Activated CD8-positive, alpha-beta T cell treated with anti-CD3 and anti-CD28 coated beads for 36 hours (primary cell): ENCODE results near the gene CLK2. TPM values are rescaled to one million over a fixed set of nuclear protein-coding genes. Genes with fewer than 3 reads are reported as not detected.
A peak's percentile ranks its signal among the peaks of the same experiment; 100 is the strongest.

ENCODE experiments used
- ATAC-seq: fragments of 200-7000 bp; cut with Tn5 transposase; one replicate; pipeline ENCODE4 v1.10.0; 2021; ENCODE audit warnings: mild to moderate bottlenecking, moderate library complexity
- CTCF ChIA-PET: fragments of 350-600 bp; sonication (Branson Sonifier 250); formaldehyde crosslinking; loops from one replicate; lab custom pipeline; 2021; ENCODE audit warnings: antibody characterized with exemption; lab: Charles Lee
- POLR2A ChIA-PET: fragments of 350-600 bp; sonication (Branson Sonifier 250); formaldehyde crosslinking; loops from one replicate; lab custom pipeline; 2021; ENCODE audit warnings: antibody characterized with exemption; lab: Charles Lee
- DNase-seq: peaks from one replicate; pipeline ENCODE4 v3.0.0-alpha.2; 2020
- H3K27ac Mint-ChIP-seq: one replicate; pipeline ENCODE4 v1.8.0; 2021; ENCODE audit warnings: mild to moderate bottlenecking, mixed read lengths
- H3K27me3 Mint-ChIP-seq: one replicate; pipeline ENCODE4 v1.8.0; 2021; ENCODE audit warnings: mixed read lengths
- H3K36me3 Mint-ChIP-seq: one replicate; pipeline ENCODE4 v1.8.0; 2021; ENCODE audit warnings: low read depth, mixed read lengths
- H3K4me1 Mint-ChIP-seq: one replicate; pipeline ENCODE4 v1.8.0; 2021; ENCODE audit warnings: low read depth, mixed read lengths
- H3K4me3 Mint-ChIP-seq: one replicate; pipeline ENCODE4 v1.8.0; 2021; ENCODE audit warnings: mild to moderate bottlenecking, moderate library complexity, mixed read lengths
- H3K9me3 Mint-ChIP-seq: one replicate; pipeline ENCODE4 v1.8.0; 2021; ENCODE audit warnings: mixed read lengths
- intact Hi-C: fragments of 100-400 bp; cut with micrococcal nuclease; formaldehyde crosslinking; loops from one replicate; pipeline ENCODE4 v1.10.0; 2022
- total RNA-seq, 2 experiments: library from RNA; stranded (reverse); gene quantifications; one replicate each; pipeline ENCODE4 v1.2.3, GENCODE V29; 2021
- TF ChIP-seq, protein P1 (sequence below): fragments of 200-600 bp; IDR thresholded peaks from one replicate; pipeline ENCODE4 v1.8.0; 2022; ENCODE audit warnings: antibody characterized with exemption, mild to moderate bottlenecking

Gene CLK2
- total RNA-seq, 2 experiments from 2014 or later, result 80.6 to 85.4 TPM

DNA sequence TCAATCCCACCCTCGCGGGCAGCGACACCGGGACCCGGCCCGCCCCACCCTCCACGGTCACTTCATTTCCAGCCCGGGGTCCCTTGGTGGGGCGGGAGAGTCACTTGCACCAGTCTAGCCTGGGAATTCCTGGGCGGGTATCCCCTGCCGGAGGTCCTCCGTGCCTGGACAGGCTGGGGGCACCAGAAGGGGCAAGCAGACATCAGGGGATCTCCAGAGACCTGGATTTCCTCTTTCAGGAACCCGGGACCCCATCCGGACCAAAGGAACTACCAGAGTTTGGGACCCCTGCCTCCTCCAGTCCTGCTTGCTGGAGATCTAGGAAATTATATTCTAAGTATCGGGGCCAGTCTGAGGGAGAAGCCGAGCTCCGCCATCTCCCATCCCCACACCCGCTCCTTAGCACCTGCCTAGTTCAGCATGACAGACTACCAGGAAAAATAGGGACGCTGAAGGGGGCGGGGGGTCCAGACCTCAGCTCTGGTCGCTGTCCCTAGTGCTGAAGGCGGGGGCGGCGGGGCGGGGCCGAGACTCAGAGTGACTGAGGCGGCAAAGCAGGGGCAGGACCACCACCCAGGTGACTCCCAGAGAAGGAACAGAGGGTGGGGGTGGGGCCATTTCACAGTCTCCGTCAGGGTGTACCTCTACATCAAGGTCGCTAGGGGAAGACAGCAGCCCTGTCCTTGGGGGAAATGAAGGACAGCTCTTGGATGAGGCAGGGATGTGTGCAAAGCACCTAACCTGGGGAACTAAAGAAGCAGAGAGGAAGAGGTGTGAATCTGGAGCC lies 4.8 kb upstream of the CLK2 start:
- Mint-ChIP-seq H3K9me3 (no peaks in the 10 kb centered on the region), H3K27ac (no peak overlapping the region), H3K27me3 (no peaks in the 10 kb centered on the region), H3K36me3 (no peaks in the 10 kb centered on the region), H3K4me1 (peaks cover 23% of the 10 kb centered on the region), H3K4me3 (peak overlapping the region; percentile 54)
- CTCF ChIA-PET, result interaction anchor here (0.8 to 2.4 kb wide), 7 partner anchors 14 to 50 kb away, joined by 3 to 15 read pairs (median 4); partner anchors contain the start of genes FDPS and RUSC1
- DNase-seq (peak; percentile 92), ATAC-seq (peak; percentile 46)
- POLR2A ChIA-PET, result interaction anchor here (0.7 to 1.6 kb wide), 3 partner anchors 10 to 49 kb away, joined by 3 to 4 read pairs (median 3); no protein-coding TSS in a partner anchor
- intact Hi-C loops, result loop anchor here (5.0 kb wide), 1 partner anchor 44 kb away; the partner anchor contains the start of gene RUSC1
- TF ChIP-seq, protein P1, sequence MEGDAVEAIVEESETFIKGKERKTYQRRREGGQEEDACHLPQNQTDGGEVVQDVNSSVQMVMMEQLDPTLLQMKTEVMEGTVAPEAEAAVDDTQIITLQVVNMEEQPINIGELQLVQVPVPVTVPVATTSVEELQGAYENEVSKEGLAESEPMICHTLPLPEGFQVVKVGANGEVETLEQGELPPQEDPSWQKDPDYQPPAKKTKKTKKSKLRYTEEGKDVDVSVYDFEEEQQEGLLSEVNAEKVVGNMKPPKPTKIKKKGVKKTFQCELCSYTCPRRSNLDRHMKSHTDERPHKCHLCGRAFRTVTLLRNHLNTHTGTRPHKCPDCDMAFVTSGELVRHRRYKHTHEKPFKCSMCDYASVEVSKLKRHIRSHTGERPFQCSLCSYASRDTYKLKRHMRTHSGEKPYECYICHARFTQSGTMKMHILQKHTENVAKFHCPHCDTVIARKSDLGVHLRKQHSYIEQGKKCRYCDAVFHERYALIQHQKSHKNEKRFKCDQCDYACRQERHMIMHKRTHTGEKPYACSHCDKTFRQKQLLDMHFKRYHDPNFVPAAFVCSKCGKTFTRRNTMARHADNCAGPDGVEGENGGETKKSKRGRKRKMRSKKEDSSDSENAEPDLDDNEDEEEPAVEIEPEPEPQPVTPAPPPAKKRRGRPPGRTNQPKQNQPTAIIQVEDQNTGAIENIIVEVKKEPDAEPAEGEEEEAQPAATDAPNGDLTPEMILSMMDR, result peak; percentile 58

DNA sequence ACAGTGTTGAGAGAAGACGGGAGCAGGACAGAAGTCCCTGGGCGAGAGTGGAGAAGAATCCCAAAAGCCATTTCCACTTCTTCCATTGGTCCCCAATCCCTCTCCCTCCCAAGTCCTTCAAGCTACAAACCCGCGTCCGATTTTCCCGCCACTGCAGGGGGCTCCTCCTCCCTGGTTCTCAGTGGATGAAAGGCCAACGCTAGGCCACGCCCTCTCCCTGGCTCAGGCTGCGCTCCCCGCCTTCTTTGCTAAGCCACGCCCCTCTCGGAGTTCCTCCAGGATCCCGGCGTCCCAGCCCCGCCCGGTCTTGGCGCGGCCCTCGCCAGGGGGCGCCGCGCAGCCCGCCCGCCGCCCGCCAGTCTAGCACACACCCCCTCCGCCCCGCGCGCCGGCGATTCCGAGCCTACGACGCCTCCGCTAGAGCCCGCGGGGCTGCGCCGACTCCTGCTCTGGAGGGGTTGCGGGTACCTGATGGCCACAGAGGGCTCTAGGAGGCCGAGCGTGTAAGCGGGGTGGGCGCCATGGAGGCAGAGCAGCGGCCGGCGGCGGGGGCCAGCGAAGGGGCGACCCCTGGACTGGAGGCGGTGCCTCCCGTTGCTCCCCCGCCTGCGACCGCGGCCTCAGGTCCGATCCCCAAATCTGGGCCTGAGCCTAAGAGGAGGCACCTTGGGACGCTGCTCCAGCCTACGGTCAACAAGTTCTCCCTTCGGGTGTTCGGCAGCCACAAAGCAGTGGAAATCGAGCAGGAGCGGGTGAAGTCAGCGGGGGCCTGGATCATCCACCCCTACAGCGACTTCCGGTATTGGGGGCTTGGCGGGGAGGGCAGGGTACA lies 4.0 kb upstream of the CLK2 start, which contains the start of gene HCN3:
TSS of gene HCN3 (plus strand) at position 394 of the 832 bp plus-strand sequence. CDS start at position 522, 128 bp downstream.
- Mint-ChIP-seq H3K27me3 (no peaks in the 10 kb centered on the region), H3K4me3 (peak within 1 kb of the TSS; percentile 54), H3K27ac (no peak within 1 kb of the TSS), H3K36me3 (peaks cover 7% of the 10 kb centered on the region), H3K4me1 (peaks cover 29% of the 10 kb centered on the region), H3K9me3 (no peaks in the 10 kb centered on the region)
- TF ChIP-seq, protein P1, result peak; percentile 73
- ChIA-PET CTCF (interaction anchor here (0.8 to 18.9 kb wide), 9 partner anchors 10 to 65 kb away, joined by 3 to 232 read pairs (median 4); partner anchors contain the start of genes FDPS and RUSC1), POLR2A (interaction anchor here (0.7 to 2.1 kb wide), 3 partner anchors 10 to 32 kb away, joined by 3 to 7 read pairs (median 3); no protein-coding TSS in a partner anchor)
- intact Hi-C loops, result loop anchor here (5.0 kb wide), 1 partner anchor 45 kb away; the partner anchor contains the start of gene RUSC1
- ATAC-seq (peak; percentile 72), DNase-seq (peak; percentile 96)

DNA sequence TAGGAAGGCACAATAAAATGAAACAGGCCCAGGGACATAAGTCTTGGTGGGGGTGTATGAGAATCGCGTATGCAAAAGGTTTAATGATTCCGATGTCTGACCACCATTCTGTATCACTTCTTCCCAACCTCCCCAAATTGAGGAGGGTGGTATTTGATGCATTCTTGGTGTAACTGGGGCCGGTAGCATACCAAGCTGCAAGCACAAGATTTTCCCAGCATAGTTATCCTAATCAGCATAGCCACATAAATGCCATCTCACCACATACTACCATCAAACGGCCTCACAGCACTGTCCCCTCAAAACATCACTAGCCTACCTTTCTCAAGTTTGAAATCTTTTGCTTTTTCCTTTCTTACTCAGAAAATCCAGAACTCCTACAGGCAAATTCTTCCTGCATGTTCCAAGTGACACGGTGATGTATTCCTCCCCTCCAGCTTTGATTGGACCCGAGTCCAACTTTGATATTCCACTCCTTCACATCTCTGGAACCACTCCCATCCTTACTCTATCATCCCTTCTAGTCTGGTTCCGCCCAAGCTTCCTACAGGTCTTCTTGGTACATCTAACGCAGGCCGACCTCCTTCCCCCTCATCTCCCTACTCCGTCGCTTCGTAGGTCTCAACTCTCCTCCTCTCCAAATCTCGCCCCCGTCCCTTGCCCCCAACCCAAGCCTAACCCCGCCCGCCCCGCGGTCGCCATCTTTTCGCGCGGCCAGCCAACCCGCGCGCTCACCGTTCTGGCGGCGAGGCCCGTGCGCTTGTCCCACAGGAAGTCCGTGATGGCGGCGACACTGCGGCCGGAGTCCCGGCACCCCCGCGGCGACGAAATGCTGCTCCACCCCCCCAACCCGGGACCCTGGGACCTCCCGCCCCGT lies 600 bp downstream of the CLK2 start:
- peaks cover 46% of the 10 kb centered on the region for H3K36me3 Mint-ChIP-seq
- H3K27ac Mint-ChIP-seq, result peak overlapping the region; percentile 94
- peaks cover 37% of the 10 kb centered on the region for H3K4me1 Mint-ChIP-seq
- H3K4me3 Mint-ChIP-seq, result peak overlapping the region; percentile 94
- ATAC-seq (peak; percentile 42), DNase-seq (no peak)
- H3K9me3 Mint-ChIP-seq, result no peaks in the 10 kb centered on the region
- H3K27me3 Mint-ChIP-seq, result no peaks in the 10 kb centered on the region
- ChIA-PET POLR2A (interaction anchor here (0.9 to 4.5 kb wide), 10 partner anchors 11 to 263 kb away, joined by 3 to 37 read pairs (median 4); partner anchors contain the start of genes ENTREP3 and SCAMP3), CTCF (interaction anchor here (0.7 to 18.9 kb wide), 9 partner anchors 9 to 319 kb away, joined by 3 to 232 read pairs (median 3); partner anchors contain the start of genes FDPS and SCAMP3)
- TF ChIP-seq, protein P1, result no peak
- intact Hi-C loops, result no loop called here

DNA sequence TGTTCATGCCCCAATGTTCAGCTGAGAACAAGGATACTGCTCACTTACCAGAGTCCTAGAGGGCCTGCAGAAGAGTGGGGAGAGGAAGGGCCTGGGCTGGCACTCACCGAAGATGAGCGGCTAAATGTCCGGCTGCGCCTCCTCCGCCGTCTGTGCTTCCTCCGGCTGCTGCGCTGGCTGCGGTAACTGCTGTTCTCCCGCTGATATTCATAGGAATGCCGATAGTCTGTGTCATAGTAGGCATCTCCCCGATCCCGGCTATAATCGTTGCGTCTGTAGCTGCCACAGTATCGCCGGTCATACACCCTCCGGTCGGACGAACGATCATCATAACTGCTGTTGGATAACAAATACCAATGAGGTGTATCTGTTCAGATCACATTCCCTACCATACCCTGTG lies 3.9 kb downstream of the CLK2 start:
- TF ChIP-seq, protein P1, result no peak
- H3K36me3 Mint-ChIP-seq, result peaks cover 71% of the 10 kb centered on the region
- CTCF ChIA-PET, result interaction anchor here (18.9 kb wide), 1 partner anchor 20 kb away, joined by 232 read pairs; no protein-coding TSS in a partner anchor

More for the DNA sequence above, 3.9 kb downstream of the CLK2 start:
- intact Hi-C loops, result no loop called here
- DNase-seq, result no peak
- Mint-ChIP-seq H3K27ac (no peak overlapping the region), H3K4me1 (peaks cover 24% of the 10 kb centered on the region), H3K4me3 (no peak overlapping the region), H3K9me3 (no peaks in the 10 kb centered on the region), H3K27me3 (no peaks in the 10 kb centered on the region)
- POLR2A ChIA-PET, result interaction anchor here (0.9 kb wide), 1 partner anchor 25 kb away, joined by 3 read pairs; no protein-coding TSS in a partner anchor
- ATAC-seq, result no peak
